GM20431 (cell line): Measurements from ENCODE around the gene ING1.

Experiments
- in situ Hi-C: fragments of 300-500 bp; cut with MseI, MboI; formaldehyde crosslinking; loops from one replicate; pipeline ENCODE4 v1.15.0; 2020; ENCODE audit warnings: low sequenced_read_pairs; ENCODE audit not compliant: unreplicated experiment

The ING1 gene

DNA sequence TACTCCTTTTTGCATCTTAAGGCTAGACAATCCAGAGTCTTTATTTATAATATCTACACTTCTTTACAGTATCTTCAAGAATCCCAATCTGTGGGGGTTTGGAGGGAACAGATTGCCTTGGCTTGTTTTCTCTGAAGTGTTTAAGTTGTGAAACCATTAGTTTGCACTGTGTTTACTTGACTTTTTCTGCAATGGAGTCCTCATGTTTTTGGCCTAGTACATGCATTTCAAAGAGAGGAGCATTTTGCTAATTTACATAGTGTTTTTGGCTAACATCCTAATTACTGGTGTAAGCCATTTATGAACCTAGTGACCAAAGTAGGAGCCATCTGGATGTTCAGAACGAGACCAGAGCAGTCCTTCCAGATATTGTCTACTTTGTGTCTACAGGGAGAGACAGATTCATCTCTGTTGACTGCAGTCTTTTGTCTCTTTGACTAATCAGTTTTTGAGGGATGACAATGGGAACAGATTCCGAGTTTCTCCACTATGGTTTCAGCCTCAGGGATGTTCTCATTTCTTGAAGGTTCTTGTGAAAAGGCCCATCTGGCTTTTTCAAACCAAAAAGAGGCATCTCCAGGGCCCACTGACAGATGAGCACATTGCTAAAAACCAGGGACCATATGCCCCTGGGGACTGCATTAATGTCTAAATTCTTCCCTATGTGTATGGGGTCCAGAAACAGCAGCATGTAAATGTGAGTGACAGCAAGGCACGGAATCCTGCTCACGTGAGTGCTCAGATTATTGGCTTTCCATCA, 53.4 kb downstream of the ING1 start:
- in situ Hi-C loops, result no loop called here

DNA sequence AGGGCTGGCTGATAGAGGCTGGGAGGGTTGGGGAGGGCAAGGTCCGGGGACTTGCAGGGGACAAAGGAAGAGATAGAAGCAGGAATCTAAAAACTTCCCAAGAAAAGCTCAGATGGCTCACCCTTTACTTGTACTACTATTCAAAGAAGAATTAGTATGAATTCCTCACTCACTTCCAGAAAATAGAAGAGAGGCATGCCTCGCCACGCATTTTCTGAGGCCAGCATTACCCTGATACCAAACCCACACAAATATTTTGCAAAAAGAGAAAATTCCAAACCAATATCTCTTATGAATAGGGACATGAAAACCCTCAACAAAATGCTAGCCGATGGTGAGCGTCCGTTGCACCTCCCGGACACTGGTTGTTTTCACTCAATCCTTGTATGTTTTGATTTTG, 54.0 kb downstream of the ING1 start:
- in situ Hi-C loops, result no loop called here

DNA sequence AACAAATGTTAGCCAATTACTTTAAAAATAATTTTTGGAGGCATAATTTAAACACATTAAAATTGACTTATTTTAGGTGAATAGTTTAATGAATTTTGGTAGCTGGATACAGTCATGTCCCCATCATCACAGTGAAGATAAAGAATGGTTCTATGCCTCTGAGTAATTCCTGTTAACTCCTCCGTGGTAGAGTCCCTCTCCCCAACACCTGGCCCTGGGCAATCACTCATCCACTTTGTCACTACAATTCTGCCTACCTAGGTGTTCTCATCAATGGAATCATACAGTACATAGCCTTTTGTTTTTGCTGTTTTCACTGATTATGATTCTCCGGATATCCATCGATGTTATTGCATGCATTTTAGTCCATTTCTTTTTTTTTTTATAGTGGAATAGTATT, 55.6 kb downstream of the ING1 start:
- in situ Hi-C loops, result no loop called here

DNA sequence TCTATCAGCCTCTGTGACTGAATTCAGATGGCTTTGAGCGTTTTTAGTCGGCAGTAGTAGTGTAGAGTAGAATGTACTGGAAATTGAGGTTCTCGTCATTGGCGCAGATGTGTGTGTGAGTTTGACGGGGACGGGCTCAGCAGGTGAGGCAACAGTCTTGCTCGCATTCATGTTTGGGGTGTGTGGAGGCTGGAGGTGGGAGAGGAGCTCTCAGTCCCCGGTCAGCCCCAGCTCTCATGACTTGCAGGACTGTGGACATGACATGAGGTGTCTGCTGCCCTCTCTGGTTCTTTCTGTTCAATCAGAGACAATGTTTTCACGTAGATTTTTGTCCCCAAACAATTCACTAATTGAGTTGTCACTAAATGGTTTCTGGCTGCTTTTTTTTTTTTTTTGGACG, 57.2 kb downstream of the ING1 start:
- in situ Hi-C loops, result no loop called here

DNA sequence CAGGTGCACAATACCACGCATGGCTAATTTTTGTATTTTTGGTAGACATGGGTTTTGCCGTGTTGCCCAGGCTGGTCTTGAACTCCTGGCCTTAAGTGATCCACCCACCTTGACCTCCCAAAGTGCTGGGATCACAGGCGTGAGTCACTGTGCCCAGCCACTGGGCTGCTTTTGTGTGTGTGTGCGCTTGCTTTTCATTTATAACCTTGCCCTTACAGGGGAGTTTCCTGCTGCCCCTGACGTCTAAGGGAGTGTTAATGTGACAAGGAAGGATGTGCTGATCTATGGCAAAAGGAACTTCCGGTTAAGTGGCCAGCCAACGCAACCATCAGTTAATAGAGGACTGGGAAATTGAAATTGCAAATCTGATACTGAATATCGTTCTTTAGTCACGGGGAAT, 57.7 kb downstream of the ING1 start:
- in situ Hi-C loops, result no loop called here

DNA sequence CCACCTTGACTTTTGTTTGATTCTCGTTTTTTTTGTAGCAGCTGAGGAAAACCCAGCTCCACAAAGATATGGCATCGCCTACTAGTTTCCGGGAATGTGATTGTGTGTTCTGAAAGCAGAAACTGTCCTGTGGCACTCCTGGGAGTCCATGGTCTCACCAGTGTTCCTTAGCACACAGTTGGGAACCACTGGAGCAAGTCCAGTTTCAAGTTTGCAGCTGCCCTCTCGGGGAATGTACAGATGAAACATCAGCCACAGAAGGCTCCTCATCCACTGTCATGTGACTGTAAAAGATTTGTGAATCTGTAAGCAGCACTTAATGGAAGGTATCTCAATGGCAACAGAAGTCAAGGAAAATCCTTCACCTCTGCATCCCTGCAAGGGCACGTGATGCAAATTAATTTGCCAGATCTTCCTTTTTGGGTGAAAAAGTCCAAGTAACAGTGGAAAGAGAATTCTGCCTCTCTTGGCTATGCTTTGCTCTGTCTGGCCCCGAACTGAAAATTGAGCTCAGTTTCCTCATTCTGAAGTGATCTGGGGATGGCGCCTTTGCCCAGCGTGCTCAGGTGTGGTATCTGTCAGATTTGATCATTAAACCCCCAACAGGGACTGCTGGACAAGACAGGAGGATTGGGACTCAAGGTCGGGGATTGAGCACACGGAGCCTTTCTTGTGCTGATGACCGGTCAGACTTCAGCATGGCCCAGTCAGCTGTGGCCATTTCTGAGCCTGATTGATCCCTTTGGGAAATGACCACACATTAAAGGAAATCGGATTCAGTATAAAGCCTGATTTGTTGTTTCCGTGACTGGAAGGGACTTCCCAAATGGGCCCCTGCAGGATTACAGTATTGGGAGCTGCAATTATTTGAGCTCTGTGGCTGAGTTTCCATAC, 58.8 kb downstream of the ING1 start:
- in situ Hi-C loops, result no loop called here
